ENCODE measurements around the gene FOXD1. TPM values are rescaled to one million over a fixed set of nuclear protein-coding genes. Genes with fewer than 3 reads are reported as not detected.
"Not testable (repeated sequence)": the region's sequence is repeated elsewhere in the genome, so short reads cannot be mapped to it uniquely, and the experiment has no call there.

Gene FOXD1
- polyA plus RNA-seq, 1 of the 3 experiments (the other 2 are of a cell fraction) = 73.9 TPM

DNA sequence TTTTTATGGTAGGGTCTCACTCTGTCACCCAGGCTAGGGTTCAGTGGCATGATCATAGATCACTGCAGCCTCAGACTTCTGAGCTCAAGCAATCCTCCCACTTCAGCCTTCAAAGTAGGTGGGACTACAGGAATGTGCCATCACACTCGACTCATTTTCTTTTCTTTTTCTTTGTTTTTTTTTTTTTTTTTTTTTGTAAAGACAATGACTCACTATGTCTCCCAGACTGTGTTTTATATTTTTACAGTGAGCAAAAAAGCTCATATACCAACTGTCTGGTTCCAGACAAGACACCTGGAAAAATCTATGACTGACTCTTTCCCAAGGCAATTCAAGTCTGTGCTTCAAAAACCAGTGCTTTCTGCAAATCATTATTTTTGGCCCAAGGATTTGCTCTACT, 10.8 kb upstream of the FOXD1 start:
- no peak overlapping the region for H3K9ac ChIP-seq
- no peak for DNase-seq
- peaks cover 0 to 1% of the 10 kb centered on the region in 2 experiments; a peak in 1 of 4 replicates for H3K4me1 ChIP-seq (ENCODE audit: control insufficient read depth in 1 of 2, insufficient read depth in 2 of 2, low read depth in 1 of 2, low read length in 1 of 2)
- H4K20me1 ChIP-seq (ENCODE audit: insufficient read depth) = no peaks in the 10 kb centered on the region
- no peaks in the 10 kb centered on the region for H3K9me2 ChIP-seq
- H3K9me3 ChIP-seq = no peaks in the 10 kb centered on the region
- peaks cover 24% of the 10 kb centered on the region for H3F3A ChIP-seq (replicated peaks; ENCODE audit: insufficient read depth)
- ChIA-PET POLR2A (no interaction called here), CTCF (interaction anchor here (2.1 to 4.4 kb wide), 2 partner anchors 9 to 243 kb away, joined by 7 to 25 read pairs; no protein-coding TSS in a partner anchor)
- WGBS (ENCODE audit: low lambda C conversion rate) = 7% methylated on average over 1 of the region's 1 CpG
- no peaks in the 10 kb centered on the region for H3K27me3 ChIP-seq (ENCODE audit: insufficient read depth)
- no peak for TF ChIP-seq SIN3A (IDR thresholded peaks at IDR 0.05; ENCODE audit: borderline replicate concordance, low read depth, low read length)
- TF ChIP-seq FOSL2 (IDR thresholded peaks at IDR 0.05; ENCODE audit: borderline replicate concordance, low read depth) = peak; percentile 41; the same call in 1 of the 2 replicates
- H3K4me2 ChIP-seq = no peak overlapping the region
- no peak overlapping the region for H3K4me3 ChIP-seq (ENCODE audit: low read depth in 2 of 2, low read length in 1 of 2)
- peak overlapping the region in 1 of 2 experiments; percentile 49; a peak in 2 of 4 replicates for H3K27ac ChIP-seq (ENCODE audit: low read depth in 2 of 2, low read length in 1 of 2)
- no peak overlapping the region for H2AFZ ChIP-seq (ENCODE audit: low read depth)
- no peaks in the 10 kb centered on the region for H3K36me3 ChIP-seq (replicated peaks in 1 of 2; ENCODE audit: control insufficient read depth in 1 of 2, insufficient read depth in 2 of 2, low read length in 1 of 2)
- H3K79me2 ChIP-seq (ENCODE audit: insufficient read depth) = no peaks in the 10 kb centered on the region

DNA sequence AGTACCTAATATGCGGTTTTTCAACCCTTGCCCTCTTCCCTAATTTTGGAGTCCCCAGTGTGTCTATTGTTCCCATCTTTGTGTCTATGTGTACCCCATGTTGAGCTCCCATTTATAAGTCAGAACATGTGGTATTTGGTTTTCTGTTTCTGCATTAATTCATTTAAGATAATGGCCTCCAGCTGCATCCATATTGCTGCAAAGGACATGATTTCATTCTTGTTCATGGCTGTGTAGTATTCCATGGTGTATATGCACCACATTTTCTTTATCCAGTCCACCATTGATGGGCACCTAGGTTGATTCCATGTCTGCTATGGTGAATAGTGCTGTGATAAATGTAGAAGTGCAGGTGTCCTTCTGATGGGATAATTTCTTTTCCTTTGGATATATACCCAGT, 7.9 kb upstream of the FOXD1 start:
- H3K79me2 ChIP-seq (ENCODE audit: insufficient read depth); POLR2A ChIA-PET; H3K9me2 ChIP-seq; H2AFZ ChIP-seq (ENCODE audit: low read depth); H3K27me3 ChIP-seq (ENCODE audit: insufficient read depth); H3K36me3 ChIP-seq (replicated peaks in 1 of 2; ENCODE audit: control insufficient read depth in 1 of 2, insufficient read depth in 2 of 2, low read length in 1 of 2); H3K4me1 ChIP-seq (ENCODE audit: control insufficient read depth in 1 of 2, insufficient read depth in 2 of 2, low read depth in 1 of 2, low read length in 1 of 2); H3K9ac ChIP-seq; H3K9me3 ChIP-seq; DNase-seq; H3K4me2 ChIP-seq; H3K27ac ChIP-seq (ENCODE audit: low read depth in 2 of 2, low read length in 1 of 2); H3K4me3 ChIP-seq (ENCODE audit: low read depth in 2 of 2, low read length in 1 of 2); H4K20me1 ChIP-seq (ENCODE audit: insufficient read depth): not testable (repeated sequence)
- peaks cover 27% of the 10 kb centered on the region for H3F3A ChIP-seq (replicated peaks; ENCODE audit: insufficient read depth)
- 29% methylated on average over 1 of the region's 1 CpG for WGBS (ENCODE audit: low lambda C conversion rate)
- CTCF ChIA-PET = interaction anchor here (1.6 to 3.9 kb wide), 5 partner anchors 7 to 241 kb away, joined by 8 to 39 read pairs (median 12); no protein-coding TSS in a partner anchor

DNA sequence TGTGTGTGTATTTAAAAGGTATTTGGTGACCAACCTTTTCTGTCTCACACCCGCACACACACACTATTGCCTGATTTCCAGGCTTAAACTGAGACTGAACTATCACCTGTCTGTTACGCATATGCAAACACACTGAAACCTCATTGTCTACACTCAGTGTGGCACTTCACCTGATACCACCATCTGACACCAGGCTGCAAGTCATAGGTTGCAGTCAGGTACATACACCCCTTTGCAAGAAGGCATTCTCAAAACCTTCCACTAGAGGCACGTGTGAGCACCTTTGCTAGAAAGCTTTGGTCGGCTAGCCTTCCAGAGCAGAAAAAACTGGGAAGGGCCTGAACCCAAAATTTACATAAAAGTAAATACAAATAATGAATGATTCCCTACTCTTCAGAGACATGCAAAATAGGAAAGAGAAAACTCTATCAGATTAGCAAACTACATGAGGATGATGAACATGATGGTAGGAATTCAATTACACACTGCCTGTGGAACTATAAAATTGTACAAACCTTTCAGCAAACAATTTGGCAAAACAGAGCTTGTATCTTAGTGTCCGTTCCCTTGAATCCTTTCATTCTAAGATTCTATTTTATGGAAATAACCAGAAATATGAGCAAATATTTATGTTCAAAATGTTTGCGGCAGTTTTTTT, 5.9 kb upstream of the FOXD1 start:
- peaks cover 5 to 7% of the 10 kb centered on the region in 2 experiments; a peak in 1 of 4 replicates for H3K4me1 ChIP-seq (ENCODE audit: control insufficient read depth in 1 of 2, insufficient read depth in 2 of 2, low read depth in 1 of 2, low read length in 1 of 2)
- no peak overlapping the region for H3K9ac ChIP-seq
- 0 out of 2 replicates have a peak overlapping the region, but pooled peaks have one; percentile 24 for H2AFZ ChIP-seq (ENCODE audit: low read depth)
- H3K9me3 ChIP-seq = no peaks in the 10 kb centered on the region
- H4K20me1 ChIP-seq (ENCODE audit: insufficient read depth) = no peaks in the 10 kb centered on the region
- peaks cover 34% of the 10 kb centered on the region for H3F3A ChIP-seq (replicated peaks; ENCODE audit: insufficient read depth)
- ChIA-PET CTCF (interaction anchor here (0.5 to 3.9 kb wide), 52 partner anchors 9 to 1099 kb away, joined by 3 to 46 read pairs (median 4); no protein-coding TSS in a partner anchor), POLR2A (no interaction called here)
- H3K9me2 ChIP-seq = no peaks in the 10 kb centered on the region
- peak overlapping the region in 1 of 2 experiments; percentile 22; a peak in 1 of 4 replicates for H3K4me3 ChIP-seq (ENCODE audit: low read depth in 2 of 2, low read length in 1 of 2)
- peaks cover 7% of the 10 kb centered on the region; the same call in 1 of the 2 replicates for H3K79me2 ChIP-seq (ENCODE audit: insufficient read depth)
- no peaks in the 10 kb centered on the region for H3K27me3 ChIP-seq (ENCODE audit: insufficient read depth)
- TF ChIP-seq EZH2phosphoT487 (IDR thresholded peaks at IDR 0.05; ENCODE audit: borderline replicate concordance, low read depth) = no peak
- peak; percentile 49 for TF ChIP-seq RAD21 (IDR thresholded peaks at IDR 0.05; ENCODE audit: low read length)
- peak; percentile 21; the same call in 1 of the 2 replicates for TF ChIP-seq SMC3 (IDR thresholded peaks at IDR 0.05; ENCODE audit: low read depth, low read length)
- TF ChIP-seq, protein P1, sequence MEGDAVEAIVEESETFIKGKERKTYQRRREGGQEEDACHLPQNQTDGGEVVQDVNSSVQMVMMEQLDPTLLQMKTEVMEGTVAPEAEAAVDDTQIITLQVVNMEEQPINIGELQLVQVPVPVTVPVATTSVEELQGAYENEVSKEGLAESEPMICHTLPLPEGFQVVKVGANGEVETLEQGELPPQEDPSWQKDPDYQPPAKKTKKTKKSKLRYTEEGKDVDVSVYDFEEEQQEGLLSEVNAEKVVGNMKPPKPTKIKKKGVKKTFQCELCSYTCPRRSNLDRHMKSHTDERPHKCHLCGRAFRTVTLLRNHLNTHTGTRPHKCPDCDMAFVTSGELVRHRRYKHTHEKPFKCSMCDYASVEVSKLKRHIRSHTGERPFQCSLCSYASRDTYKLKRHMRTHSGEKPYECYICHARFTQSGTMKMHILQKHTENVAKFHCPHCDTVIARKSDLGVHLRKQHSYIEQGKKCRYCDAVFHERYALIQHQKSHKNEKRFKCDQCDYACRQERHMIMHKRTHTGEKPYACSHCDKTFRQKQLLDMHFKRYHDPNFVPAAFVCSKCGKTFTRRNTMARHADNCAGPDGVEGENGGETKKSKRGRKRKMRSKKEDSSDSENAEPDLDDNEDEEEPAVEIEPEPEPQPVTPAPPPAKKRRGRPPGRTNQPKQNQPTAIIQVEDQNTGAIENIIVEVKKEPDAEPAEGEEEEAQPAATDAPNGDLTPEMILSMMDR (IDR thresholded peaks at IDR 0.05) = peak; percentile 81
- no peak for TF ChIP-seq RFX5 (IDR thresholded peaks at IDR 0.05; ENCODE audit: low read length)
- H3K36me3 ChIP-seq (replicated peaks in 1 of 2; ENCODE audit: control insufficient read depth in 1 of 2, insufficient read depth in 2 of 2, low read length in 1 of 2) = no peaks in the 10 kb centered on the region
- H3K4me2 ChIP-seq = no peak overlapping the region
- peak; percentile 52 for DNase-seq
- WGBS (ENCODE audit: low lambda C conversion rate) = 32% methylated on average over 6 of the region's 6 CpGs
- H3K27ac ChIP-seq (ENCODE audit: low read depth in 2 of 2, low read length in 1 of 2) = no peak overlapping the region

Data from SK-N-SH (cell line).